ENCODE data around the gene INPP5D. TPM values are rescaled to one million over a fixed set of nuclear protein-coding genes. Genes with fewer than 3 reads are reported as not detected.
A peak's percentile ranks its signal among the peaks of the same experiment; 100 is the strongest.

Gene INPP5D
- total RNA-seq, 4 donors from 2014 or later = 8.0 to 12.5 (median 11.9) TPM

DNA sequence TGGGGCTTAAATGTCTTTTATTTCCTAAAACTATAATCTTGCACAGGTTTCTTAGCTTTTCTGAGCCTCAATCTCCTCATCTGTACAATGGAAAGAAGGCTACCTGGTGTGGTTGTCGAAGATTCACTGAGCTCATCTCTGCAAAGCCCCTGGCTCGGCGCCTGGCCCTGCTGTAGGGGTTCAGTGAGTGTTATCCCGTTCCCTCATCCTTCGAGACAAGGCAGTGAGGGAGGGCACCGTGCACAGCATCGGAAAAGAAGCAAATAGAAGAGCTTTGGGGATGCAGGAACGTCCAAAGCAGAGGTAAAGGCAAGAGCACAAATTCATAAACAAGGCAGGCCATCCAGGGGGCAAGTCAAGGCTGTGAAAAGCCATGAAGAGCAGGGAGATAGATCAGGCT, 150.1 kb downstream of the INPP5D start:
- DNase-seq (ENCODE audit: extremely low spot score) = no peak
- intact Hi-C loops (cut with DNase I) = no loop called here
- 90% methylated on average over 8 of the region's 8 CpGs for WGBS

DNA sequence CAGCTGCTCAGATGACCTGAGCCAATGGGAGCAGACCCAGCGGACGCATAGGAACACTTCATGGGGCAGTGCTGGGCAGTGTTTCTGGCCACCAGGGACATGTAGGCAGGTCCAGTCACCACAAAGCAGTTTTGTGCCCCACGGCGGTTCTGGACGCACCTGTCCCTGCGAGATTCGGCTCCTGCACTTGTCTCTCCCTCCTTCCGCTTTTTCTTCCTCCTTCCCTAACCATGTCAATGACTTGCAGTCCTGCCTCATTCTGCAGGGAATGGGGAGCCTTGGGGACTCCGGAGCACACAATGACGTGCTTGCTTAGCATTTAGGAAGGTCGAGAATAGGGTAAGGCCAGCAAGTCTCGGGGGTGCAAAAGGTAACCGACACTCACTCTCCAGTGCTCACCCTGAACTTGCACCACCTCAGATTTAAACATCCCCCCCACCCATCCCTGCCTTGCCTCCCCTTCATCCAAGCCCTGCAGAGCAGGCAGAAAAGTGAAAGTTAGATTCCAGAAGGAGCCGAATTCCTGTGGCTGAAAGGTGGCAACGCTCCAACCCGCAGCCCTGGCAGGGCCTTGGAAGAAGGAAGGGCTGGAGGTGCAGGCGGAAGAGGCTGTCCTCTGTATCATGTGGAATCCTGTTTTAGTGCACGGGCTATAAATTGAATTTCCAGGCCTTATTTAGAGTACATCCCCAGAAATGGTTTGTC, 150.9 kb downstream of the INPP5D start:
- WGBS = 44% methylated on average over 18 of the region's 18 CpGs
- H3K27me3 ChIP-seq = no peaks in the 10 kb centered on the region
- TF ChIP-seq EP300 (IDR thresholded peaks at IDR 0.05) (no peak), POLR2AphosphoS5 (IDR thresholded peaks at IDR 0.05) (peak in 1 of 2 donors; percentile 39)
- H3K4me3 ChIP-seq = peak overlapping the region; percentile 15 to 43 (median 32)
- no peaks in the 10 kb centered on the region for H3K9me3 ChIP-seq
- peaks cover 24 to 37% (median 33%) of the 10 kb centered on the region in 4 donors for H3K4me1 ChIP-seq
- intact Hi-C loops (cut with DNase I) = no loop called here
- no peak for DNase-seq (ENCODE audit: extremely low spot score)
- no peaks in the 10 kb centered on the region for H3K36me3 ChIP-seq
- peak overlapping the region; percentile 36 to 62 (median 52) for H3K27ac ChIP-seq (replicated peaks in 1 of 4)

More for the DNA sequence above, 150.1 kb downstream of the INPP5D start:
- Histone ChIP-seq H3K27ac (replicated peaks in 1 of 4) (peak overlapping the region in 2 of 4 donors; percentile 36 to 62), H3K9me3 (no peaks in the 10 kb centered on the region), H3K36me3 (no peaks in the 10 kb centered on the region), H3K27me3 (no peaks in the 10 kb centered on the region), H3K4me1 (peaks cover 24 to 37% (median 33%) of the 10 kb centered on the region in 4 donors), H3K4me3 (no peak overlapping the region)
- TF ChIP-seq, protein P1, sequence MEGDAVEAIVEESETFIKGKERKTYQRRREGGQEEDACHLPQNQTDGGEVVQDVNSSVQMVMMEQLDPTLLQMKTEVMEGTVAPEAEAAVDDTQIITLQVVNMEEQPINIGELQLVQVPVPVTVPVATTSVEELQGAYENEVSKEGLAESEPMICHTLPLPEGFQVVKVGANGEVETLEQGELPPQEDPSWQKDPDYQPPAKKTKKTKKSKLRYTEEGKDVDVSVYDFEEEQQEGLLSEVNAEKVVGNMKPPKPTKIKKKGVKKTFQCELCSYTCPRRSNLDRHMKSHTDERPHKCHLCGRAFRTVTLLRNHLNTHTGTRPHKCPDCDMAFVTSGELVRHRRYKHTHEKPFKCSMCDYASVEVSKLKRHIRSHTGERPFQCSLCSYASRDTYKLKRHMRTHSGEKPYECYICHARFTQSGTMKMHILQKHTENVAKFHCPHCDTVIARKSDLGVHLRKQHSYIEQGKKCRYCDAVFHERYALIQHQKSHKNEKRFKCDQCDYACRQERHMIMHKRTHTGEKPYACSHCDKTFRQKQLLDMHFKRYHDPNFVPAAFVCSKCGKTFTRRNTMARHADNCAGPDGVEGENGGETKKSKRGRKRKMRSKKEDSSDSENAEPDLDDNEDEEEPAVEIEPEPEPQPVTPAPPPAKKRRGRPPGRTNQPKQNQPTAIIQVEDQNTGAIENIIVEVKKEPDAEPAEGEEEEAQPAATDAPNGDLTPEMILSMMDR (IDR thresholded peaks at IDR 0.05) = no peak
- TF ChIP-seq POLR2AphosphoS5 (IDR thresholded peaks at IDR 0.05) = no peak
- TF ChIP-seq POLR2A (IDR thresholded peaks at IDR 0.05; ENCODE audit: low read depth) = no peak
- no peak for TF ChIP-seq EP300 (IDR thresholded peaks at IDR 0.05)

DNA sequence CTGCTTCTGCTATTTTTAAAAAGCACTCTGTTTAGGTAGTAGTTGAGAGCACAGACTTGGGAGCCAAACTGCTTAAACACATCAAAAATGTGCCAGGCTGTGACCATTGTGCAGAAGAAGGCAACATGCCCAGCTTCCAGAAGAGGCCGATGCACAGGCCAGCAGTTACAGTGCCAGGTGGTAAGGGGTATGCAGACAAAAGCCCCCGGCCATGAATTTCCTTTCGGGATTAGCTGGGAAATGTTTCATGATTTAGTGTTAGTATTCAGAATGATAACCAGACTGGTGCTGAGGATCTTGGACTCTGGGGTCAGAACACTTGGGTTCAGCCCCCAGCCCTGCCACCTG, 151.4 kb downstream of the INPP5D start:
- intact Hi-C loops (cut with DNase I) = no loop called here
- WGBS = 58% methylated on average over 3 of the region's 3 CpGs
- Histone ChIP-seq H3K4me1 (peaks cover 24 to 37% (median 33%) of the 10 kb centered on the region in 4 donors), H3K36me3 (no peaks in the 10 kb centered on the region), H3K4me3 (peak overlapping the region in 3 of 4 donors; percentile 15 to 43 (median 38)), H3K27ac (replicated peaks in 1 of 4) (peak overlapping the region; percentile 36 to 62 (median 52)), H3K27me3 (no peaks in the 10 kb centered on the region), H3K9me3 (no peaks in the 10 kb centered on the region)
- no peak for DNase-seq (ENCODE audit: extremely low spot score)
- TF ChIP-seq POLR2A (IDR thresholded peaks at IDR 0.05; ENCODE audit: low read depth) (no peak), POLR2AphosphoS5 (IDR thresholded peaks at IDR 0.05) (no peak), EP300 (IDR thresholded peaks at IDR 0.05) (no peak)
- TF ChIP-seq, protein P1 (IDR thresholded peaks at IDR 0.05) = no peak

GRCh38 chr2:233213011-233213410, 152.9 kb downstream of the INPP5D start:
- Histone ChIP-seq H3K36me3 (no peaks in the 10 kb centered on the region), H3K9me3 (no peaks in the 10 kb centered on the region), H3K4me3 (no peak overlapping the region), H3K4me1 (peaks cover 24 to 37% (median 33%) of the 10 kb centered on the region in 4 donors), H3K27me3 (no peaks in the 10 kb centered on the region), H3K27ac (replicated peaks in 1 of 4) (no peak overlapping the region)
- DNase-seq (ENCODE audit: extremely low spot score) = no peak
- intact Hi-C loops (cut with DNase I) = no loop called here
- TF ChIP-seq POLR2AphosphoS5 (IDR thresholded peaks at IDR 0.05) (no peak), POLR2A (IDR thresholded peaks at IDR 0.05; ENCODE audit: low read depth) (no peak), EP300 (IDR thresholded peaks at IDR 0.05) (no peak)
- TF ChIP-seq, protein P1 (IDR thresholded peaks at IDR 0.05) = no peak
- WGBS = 91% methylated on average over 15 of the region's 15 CpGs

DNA sequence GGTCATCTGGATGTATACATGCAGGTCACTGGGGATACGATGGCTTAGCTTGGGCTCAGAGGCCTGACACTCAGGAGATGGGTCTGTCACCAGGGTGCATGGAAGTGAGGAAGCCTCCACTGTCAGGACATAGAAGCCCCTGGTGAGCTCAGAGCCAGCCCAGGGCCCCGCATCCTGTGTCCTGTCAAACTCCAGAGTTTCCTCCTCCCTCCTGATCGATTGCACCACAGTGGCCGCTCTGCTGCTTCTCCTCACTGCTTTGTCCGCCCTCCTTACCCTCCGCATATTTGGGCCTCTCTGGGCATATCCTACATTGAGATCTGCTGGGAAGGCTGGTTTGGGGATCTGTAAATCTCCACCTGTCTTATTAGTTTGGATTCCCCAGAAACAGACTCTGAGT, 153.8 kb downstream of the INPP5D start:
- whole genome bisulfite sequencing = 84% methylated on average over 6 of the region's 6 CpGs
- Histone ChIP-seq H3K36me3 (no peaks in the 10 kb centered on the region), H3K4me1 (peaks cover 24 to 30% (median 28%) of the 10 kb centered on the region in 4 donors), H3K9me3 (no peaks in the 10 kb centered on the region), H3K27me3 (no peaks in the 10 kb centered on the region), H3K27ac (replicated peaks in 1 of 4) (no peak overlapping the region), H3K4me3 (no peak overlapping the region)
- DNase-seq (ENCODE audit: extremely low spot score) = no peak
- intact Hi-C loops (cut with DNase I) = no loop called here
- TF ChIP-seq POLR2A (IDR thresholded peaks at IDR 0.05; ENCODE audit: low read depth) = no peak
- TF ChIP-seq EP300 (IDR thresholded peaks at IDR 0.05) = no peak
- TF ChIP-seq, protein P1 (IDR thresholded peaks at IDR 0.05) = no peak
- no peak for TF ChIP-seq POLR2AphosphoS5 (IDR thresholded peaks at IDR 0.05)
